GM21447 (cell line): Measurements from ENCODE around the gene HHATL.

ENCODE experiments used
- ATAC-seq: cut with Tn5 transposase; IDR thresholded peaks from one replicate; pipeline ENCODE4 v1.9.1; 2021; ENCODE audit not compliant: unreplicated experiment

The HHATL gene

GRCh38 chr3:42702066-42702951 lies at the start of gene HHATL:
HHATL (minus strand) TSS chr3:42702798; CDS start chr3:42700826, 1,972 bp downstream.
- ATAC-seq = no peak

GRCh38 chr3:42751609-42752008 lies 49.0 kb upstream of the HHATL start:
- ATAC-seq = no peak

DNA sequence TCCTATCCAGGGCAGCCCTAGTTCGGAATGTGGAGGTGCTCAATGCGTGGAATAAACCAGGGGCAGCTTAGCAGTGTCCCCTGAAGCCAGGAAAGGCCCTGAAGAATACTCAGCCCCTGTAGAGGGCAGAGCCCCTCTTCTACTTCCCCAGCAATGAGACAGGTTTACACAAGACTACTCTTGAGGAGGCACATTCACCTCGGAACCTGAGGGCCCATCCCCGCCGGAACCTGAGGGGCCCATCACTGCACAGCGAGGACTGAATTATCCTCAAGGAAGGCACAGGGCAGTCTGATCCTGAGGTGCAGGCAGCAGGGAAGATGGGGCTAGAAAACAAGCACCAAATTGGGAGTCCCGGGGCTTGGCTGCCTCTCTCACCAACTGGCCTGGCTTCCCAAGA lies 48.2 kb upstream of the HHATL start:
- ATAC-seq = no peak

GRCh38 chr3:42749753-42750231 lies 47.2 kb upstream of the HHATL start:
- ATAC-seq = no peak

DNA sequence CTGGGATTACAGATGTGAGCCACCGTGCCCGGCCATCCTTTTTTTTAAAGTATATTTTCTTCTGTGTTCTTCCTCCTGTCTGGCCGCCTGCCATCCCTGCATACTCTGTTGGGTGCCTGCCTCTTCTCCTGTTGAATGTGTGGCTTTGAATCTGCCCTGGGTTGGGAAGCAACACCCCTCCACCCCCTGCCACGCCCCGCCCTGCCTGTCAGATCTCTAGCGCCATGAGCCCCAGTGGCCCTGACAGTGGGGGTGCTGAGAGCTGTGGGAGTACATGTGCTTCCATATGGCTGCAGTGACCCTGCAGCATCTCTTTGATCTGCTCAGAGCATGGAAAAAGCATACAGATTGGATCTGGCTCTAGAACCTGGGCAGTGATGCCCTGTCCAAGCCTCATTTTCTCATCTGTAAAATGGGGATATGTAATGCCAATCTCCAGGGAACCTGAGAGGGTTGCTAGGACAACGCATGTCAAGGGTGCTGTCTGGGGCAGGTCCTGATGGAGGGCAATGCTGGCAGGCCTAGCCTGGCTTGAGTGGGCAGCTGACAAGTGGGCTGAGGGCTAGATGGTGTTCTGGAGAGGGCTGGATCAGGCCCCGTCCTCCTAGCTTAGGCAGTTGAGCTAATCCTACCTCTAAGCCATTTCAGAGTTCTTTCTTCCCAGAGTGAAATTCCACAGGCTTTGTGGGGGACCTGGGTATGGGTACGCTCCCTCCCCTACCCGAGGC lies 46.6 kb upstream of the HHATL start:
- no peak for ATAC-seq

DNA sequence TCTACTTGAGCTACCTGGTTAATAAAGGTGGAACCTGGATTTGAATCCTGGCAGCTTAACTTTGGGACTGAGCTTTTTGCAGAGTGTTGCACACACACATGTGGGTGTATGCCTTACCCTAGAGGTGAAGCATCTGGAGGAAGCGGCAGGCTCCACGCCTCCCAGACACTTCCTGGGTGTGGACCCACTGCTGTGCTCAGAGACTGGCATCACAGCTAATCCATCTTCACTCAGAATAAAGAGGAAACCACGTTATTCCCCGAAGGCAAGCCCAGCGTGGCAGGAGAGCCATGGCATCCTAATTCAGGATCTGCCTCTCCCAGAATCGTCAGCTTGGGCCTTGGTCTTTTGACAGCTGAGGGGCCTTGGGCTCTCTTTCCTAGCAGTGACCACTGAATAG lies 45.0 kb upstream of the HHATL start:
- ATAC-seq = no peak

DNA sequence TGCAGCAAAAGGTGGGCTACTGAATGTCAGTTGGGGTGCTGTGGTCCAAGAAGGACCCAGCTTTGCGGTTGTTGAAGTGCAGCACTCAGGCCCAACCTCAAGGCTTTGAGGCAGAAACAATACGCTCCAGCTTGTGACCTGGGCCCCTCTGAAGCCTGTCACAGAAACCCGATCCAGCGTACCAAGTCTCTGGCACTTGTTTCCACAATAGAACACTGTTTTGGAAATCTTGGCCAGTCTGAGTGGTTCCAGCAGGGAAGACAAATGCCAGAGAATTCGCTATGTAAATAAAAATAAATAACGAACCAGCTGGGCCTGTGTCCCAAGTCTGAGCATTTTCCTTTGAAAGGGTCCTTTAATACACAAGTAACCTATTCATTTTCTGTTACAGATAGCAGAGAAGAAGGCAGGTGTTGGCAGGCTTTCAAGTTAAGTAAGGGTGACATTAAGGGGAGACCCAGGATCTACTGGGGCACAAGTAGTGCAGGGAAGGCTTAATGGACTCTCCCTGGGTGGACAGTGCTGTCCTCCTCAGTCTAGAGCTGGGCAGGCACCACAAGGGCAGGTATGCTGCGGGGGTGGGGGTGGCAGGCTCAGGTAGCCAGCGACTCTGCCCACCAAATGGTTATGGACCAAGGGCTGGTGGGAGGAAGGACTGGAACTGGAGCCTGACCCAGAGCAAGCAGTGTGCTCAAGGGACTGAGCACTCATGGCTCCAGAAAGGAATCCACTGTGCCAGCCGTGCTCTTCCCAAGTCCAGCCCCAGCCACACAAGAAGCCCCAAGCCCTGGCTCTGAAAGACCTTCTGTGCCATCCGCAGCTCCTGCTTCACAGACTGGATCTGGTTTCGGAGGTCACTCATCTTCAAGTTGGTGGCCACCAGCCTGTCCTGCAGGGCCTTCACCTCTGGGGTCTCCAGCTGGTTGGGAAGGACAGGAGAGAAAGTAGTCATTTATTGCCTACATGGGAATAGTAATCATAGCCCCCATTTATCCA lies 44.2 kb upstream of the HHATL start:
- ATAC-seq = no peak

DNA sequence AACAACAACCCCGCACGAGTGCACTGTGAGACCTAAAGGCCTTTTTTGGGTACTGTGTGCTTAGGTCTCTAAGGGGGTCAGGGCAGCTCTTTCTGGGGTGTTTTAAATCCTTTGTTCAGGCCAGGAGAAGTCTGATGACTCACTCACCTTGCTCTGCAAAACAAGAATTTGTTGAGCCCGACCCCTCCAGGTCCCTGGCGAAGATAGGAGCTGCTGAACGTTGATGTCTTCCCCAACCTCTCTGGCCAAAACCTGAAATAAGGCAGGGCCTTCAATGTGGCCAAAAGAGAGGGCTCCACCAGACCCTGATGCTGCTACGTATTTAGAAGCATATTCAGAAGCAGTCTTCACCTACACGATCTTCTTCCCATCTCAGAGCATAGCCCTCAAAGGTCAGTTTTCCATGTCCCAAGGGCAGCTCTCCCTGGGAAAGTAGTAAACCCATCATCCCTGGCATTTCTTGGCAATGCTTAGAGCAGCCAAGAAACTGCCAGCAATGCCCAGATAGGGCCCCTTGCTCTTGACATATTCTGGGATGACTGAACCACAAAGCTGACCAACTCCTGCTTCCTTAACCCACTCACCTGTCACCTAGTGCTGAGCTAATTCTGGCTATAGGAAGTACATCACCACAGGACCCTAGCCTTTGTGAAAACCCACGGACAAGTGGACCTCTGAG lies 43.3 kb upstream of the HHATL start:
- no peak for ATAC-seq

DNA sequence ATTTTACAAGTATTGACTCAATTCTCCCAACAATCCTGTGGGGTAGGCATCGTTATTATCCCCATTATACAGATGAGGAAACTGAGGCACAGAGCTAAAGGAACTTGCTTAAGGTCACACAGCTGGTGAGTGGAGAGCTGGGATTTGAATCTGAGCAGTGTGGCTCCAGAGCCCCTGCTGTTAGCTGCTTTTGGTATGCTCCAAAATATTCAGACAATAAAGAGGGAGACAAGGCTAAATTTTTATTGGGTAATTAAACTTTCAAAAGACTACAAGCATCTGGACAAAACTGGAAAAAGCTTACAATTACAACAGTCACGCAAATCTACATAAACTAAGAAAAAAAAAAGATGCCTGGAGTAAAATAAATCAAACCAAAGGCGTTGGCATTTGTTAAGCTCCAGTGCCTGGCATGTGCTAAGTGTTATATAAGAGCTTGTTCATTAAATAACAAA lies 42.7 kb upstream of the HHATL start:
- no peak for ATAC-seq

GRCh38 chr3:42743204-42743995 lies 40.8 kb upstream of the HHATL start:
- no peak for ATAC-seq

GRCh38 chr3:42742688-42743087 lies 40.1 kb upstream of the HHATL start:
- ATAC-seq = no peak

- ATAC-seq = no peak
These were observed 39.7 kb upstream of the HHATL start for GRCh38 chr3:42742259-42742658.

DNA sequence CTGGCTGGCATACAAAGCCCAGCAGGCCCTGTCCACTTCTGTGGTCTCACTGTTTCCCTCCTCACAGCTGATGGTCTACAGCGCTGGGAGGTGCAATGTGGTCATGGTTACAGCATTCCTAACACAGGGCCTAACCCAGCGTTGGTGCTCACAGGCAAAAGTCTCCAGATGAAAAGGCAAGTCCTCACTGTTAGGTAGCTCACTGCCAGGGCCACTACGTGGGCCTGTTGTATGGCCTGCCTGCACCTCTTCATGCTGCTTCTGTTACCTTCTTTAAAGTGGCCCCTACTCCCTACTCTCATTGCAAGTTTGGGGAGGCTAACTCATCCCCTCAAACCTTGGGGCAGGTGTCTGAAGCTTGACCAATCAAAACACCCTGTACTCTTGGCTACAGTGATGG lies 39.2 kb upstream of the HHATL start:
- no peak for ATAC-seq

DNA sequence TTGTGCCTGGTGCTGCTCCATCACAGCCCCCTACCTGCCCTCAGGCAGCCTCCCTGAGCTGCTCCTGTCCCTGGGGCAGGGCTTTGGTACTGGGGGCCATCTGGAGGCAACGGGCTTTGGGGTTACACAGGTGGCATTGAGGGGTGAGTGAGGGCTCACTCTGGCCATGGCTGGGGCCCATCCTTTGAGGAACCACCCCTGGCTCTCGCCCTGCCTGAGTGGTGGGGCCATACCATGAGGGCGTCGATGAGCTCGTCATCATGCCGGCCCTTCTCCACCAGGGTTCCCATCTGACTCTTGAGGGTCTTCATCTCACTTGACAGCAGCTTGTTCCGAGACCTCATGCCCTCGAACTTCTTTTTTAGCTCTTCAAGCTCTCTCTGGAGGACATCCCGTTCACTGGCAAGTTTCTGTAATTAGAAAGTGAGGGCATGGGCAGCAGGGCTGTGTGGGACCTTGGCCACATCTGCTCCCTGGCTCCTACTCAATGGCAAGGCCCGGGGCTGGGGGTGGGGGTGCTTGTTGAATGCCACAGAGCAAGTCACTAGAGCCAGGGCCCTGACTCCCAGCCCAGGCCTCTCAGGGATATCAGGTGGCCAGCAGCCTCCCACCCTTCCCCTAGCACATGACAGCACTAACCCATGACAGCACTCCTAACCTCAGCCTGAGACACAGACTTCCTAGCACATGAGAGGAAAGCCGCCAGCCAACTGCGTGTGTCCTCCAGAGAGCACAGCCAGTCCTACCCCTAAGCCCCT lies 37.0 kb upstream of the HHATL start:
- ATAC-seq = no peak

GRCh38 chr3:42736531-42736930 lies 33.9 kb upstream of the HHATL start:
- no peak for ATAC-seq

GRCh38 chr3:42736081-42736480 lies 33.5 kb upstream of the HHATL start:
- no peak for ATAC-seq

- no peak for ATAC-seq
These were observed 33.0 kb upstream of the HHATL start for GRCh38 chr3:42735615-42736014.

- no peak for ATAC-seq
These were observed 32.4 kb upstream of the HHATL start for GRCh38 chr3:42735019-42735418.
